Suprapubic skin (tissue), 4 donors: ENCODE results near the gene PNLIPRP2. TPM values are rescaled to one million over a fixed set of nuclear protein-coding genes. Genes with fewer than 3 reads are reported as not detected.

ENCODE experiments used
- DNase-seq, 2 donors: peaks; one replicate each; pipeline ENCODE4 v3.0.0-alpha.2; 2019; ENCODE audit warnings: low spot score in 2 of 2
- H3K27ac ChIP-seq: fragments of 200-600 bp; sonication (generic); one replicate; pipeline ENCODE4 v1.5.1; 2019
- H3K27me3 ChIP-seq: fragments of 200-600 bp; sonication (generic); one replicate; pipeline ENCODE4 v1.5.1; 2019
- H3K36me3 ChIP-seq: fragments of 200-600 bp; sonication (generic); one replicate; pipeline ENCODE4 v1.5.1; 2019
- H3K4me1 ChIP-seq: fragments of 200-600 bp; sonication (generic); one replicate; pipeline ENCODE4 v1.5.1; 2019
- H3K4me3 ChIP-seq: fragments of 200-600 bp; sonication (generic); one replicate; pipeline ENCODE4 v1.5.1; 2019; ENCODE audit warnings: mild to moderate bottlenecking
- H3K9me3 ChIP-seq: fragments of 200-600 bp; sonication (generic); one replicate; pipeline ENCODE4 v1.5.1; 2019
- CTCF ChIP-seq, 2 donors: fragments of 200-600 bp in 1 of 2; fragments of 450-650 bp in 1 of 2; sonication (generic) in 1 of 2; IDR thresholded peaks; one replicate each; pipeline ENCODE4 v1.5.1; 2016 to 2019; ENCODE audit warnings: antibody characterized with exemption in 2 of 2, mild to moderate bottlenecking in 1 of 2, moderate library complexity in 1 of 2
- EP300 ChIP-seq: sonication (generic); formaldehyde crosslinking; IDR thresholded peaks from one replicate; pipeline ENCODE4 v1.6.1; 2017; ENCODE audit warnings: antibody characterized with exemption
- POLR2A ChIP-seq, 2 donors: fragments of 450-650 bp; IDR thresholded peaks; one replicate each; pipeline ENCODE4 v1.6.1; 2017; ENCODE audit warnings: antibody characterized with exemption in 2 of 2, mild to moderate bottlenecking in 2 of 2, moderate library complexity in 2 of 2
- POLR2AphosphoS5 ChIP-seq, 3 donors: sonication (generic); formaldehyde crosslinking; IDR thresholded peaks; one replicate each; pipeline ENCODE4 v1.6.1; 2017; ENCODE audit warnings: antibody characterized with exemption in 3 of 3
- WGBS: methylation state at CpG from one replicate; pipeline ENCODE4 v1.1.5; 2018; 5-methylcytosine and 5-hydroxymethylcytosine counted together
- total RNA-seq, 4 donors: library from RNA; depleted of rRNA; stranded (reverse); fragments of >200 nt; gene quantifications; one replicate each; pipeline ENCODE4 v1.1.0, GENCODE V29; 2016

The PNLIPRP2 gene
- total RNA-seq, 4 donors from 2014 or later: not detected

- Histone ChIP-seq H3K27me3 (peaks cover 25% of the 10 kb centered on the region), H3K36me3 (no peaks in the 10 kb centered on the region), H3K4me1 (peaks cover 4% of the 10 kb centered on the region), H3K4me3 (no peak overlapping the region), H3K27ac (no peak overlapping the region), H3K9me3 (no peaks in the 10 kb centered on the region)
- TF ChIP-seq EP300: no peak
- TF ChIP-seq POLR2A (IDR thresholded peaks at IDR 0.05): no peak
- no peak for TF ChIP-seq CTCF (IDR thresholded peaks at IDR 0.05)
- TF ChIP-seq POLR2AphosphoS5 (IDR thresholded peaks at IDR 0.05): no peak
- WGBS: 35% methylated on average over 2 of the region's 2 CpGs
- DNase-seq: no peak
Observed at GRCh38 chr10:116613471-116613870, 7.3 kb upstream of the PNLIPRP2 start.

- 35% methylated on average over 2 of the region's 2 CpGs for WGBS
- Histone ChIP-seq H3K9me3 (no peaks in the 10 kb centered on the region), H3K27ac (no peak overlapping the region), H3K4me3 (no peak overlapping the region), H3K4me1 (no peaks in the 10 kb centered on the region), H3K27me3 (peaks cover 12% of the 10 kb centered on the region), H3K36me3 (no peaks in the 10 kb centered on the region)
- DNase-seq: no peak
- TF ChIP-seq POLR2A (IDR thresholded peaks at IDR 0.05) (no peak), CTCF (IDR thresholded peaks at IDR 0.05) (no peak), POLR2AphosphoS5 (IDR thresholded peaks at IDR 0.05) (no peak), EP300 (no peak)
Observed at GRCh38 chr10:116614796-116615195, 6.0 kb upstream of the PNLIPRP2 start.

- H3K4me1 ChIP-seq: no peaks in the 10 kb centered on the region
- H3K9me3 ChIP-seq: no peaks in the 10 kb centered on the region
- H3K27me3 ChIP-seq: peaks cover 7% of the 10 kb centered on the region
- no peak overlapping the region for H3K4me3 ChIP-seq
- WGBS: 87% methylated on average over 3 of the region's 3 CpGs
- TF ChIP-seq POLR2A (IDR thresholded peaks at IDR 0.05): no peak
- TF ChIP-seq POLR2AphosphoS5 (IDR thresholded peaks at IDR 0.05): no peak
- no peak for TF ChIP-seq CTCF (IDR thresholded peaks at IDR 0.05)
- TF ChIP-seq EP300: no peak
- no peak overlapping the region for H3K27ac ChIP-seq
- no peak for DNase-seq
- H3K36me3 ChIP-seq: no peaks in the 10 kb centered on the region
Observed at GRCh38 chr10:116615199-116615776, 5.5 kb upstream of the PNLIPRP2 start.

GRCh38 chr10:116621476-116621875 is 723 bp downstream of the PNLIPRP2 start:
- Histone ChIP-seq H3K4me1 (no peaks in the 10 kb centered on the region), H3K4me3 (no peak overlapping the region), H3K36me3 (no peaks in the 10 kb centered on the region), H3K27me3 (peaks cover 22% of the 10 kb centered on the region), H3K9me3 (no peaks in the 10 kb centered on the region), H3K27ac (no peak overlapping the region)
- TF ChIP-seq CTCF (IDR thresholded peaks at IDR 0.05): no peak
- no peak for TF ChIP-seq POLR2A (IDR thresholded peaks at IDR 0.05)
- TF ChIP-seq POLR2AphosphoS5 (IDR thresholded peaks at IDR 0.05): no peak
- no peak for TF ChIP-seq EP300
- DNase-seq: no peak
- WGBS: 80% methylated on average over 8 of the region's 8 CpGs

- Histone ChIP-seq H3K27me3 (peaks cover 28% of the 10 kb centered on the region), H3K4me1 (no peaks in the 10 kb centered on the region), H3K9me3 (no peaks in the 10 kb centered on the region), H3K27ac (no peak overlapping the region), H3K36me3 (no peaks in the 10 kb centered on the region), H3K4me3 (no peak overlapping the region)
- 81% methylated on average over 11 of the region's 11 CpGs for WGBS
- DNase-seq: no peak
- TF ChIP-seq POLR2AphosphoS5 (IDR thresholded peaks at IDR 0.05) (no peak), EP300 (no peak), CTCF (IDR thresholded peaks at IDR 0.05) (no peak), POLR2A (IDR thresholded peaks at IDR 0.05) (no peak)
Observed at GRCh38 chr10:116621934-116622655, 1.3 kb downstream of the PNLIPRP2 start.
